GM19035 (cell line): ENCODE results near the gene SLC35B4.
A peak's percentile ranks its signal among the peaks of the same experiment; 100 is the strongest.

Experiments
- ATAC-seq: cut with Tn5 transposase; IDR thresholded peaks from one replicate; pipeline ENCODE4 v1.9.1; 2021; ENCODE audit not compliant: unreplicated experiment

The SLC35B4 gene

GRCh38 chr7:134316539-134317344 is at the start of gene SLC35B4:
Gene SLC35B4 (minus strand): TSS chr7:134316930. CDS start chr7:134316751, 179 bp downstream.
- peak; percentile 99 for ATAC-seq

GRCh38 chr7:134366481-134366880 is 49.8 kb upstream of the SLC35B4 start:
- no peak for ATAC-seq

- no peak for ATAC-seq
These were observed 48.8 kb upstream of the SLC35B4 start for GRCh38 chr7:134365341-134366054.

- no peak for ATAC-seq
These were observed 47.9 kb upstream of the SLC35B4 start for GRCh38 chr7:134364619-134365037.

GRCh38 chr7:134362587-134363483 is 46.1 kb upstream of the SLC35B4 start:
- ATAC-seq: no peak

- no peak for ATAC-seq
These were observed 43.2 kb upstream of the SLC35B4 start for GRCh38 chr7:134359787-134360432.

GRCh38 chr7:134357486-134357885 is 40.8 kb upstream of the SLC35B4 start:
- no peak for ATAC-seq

- ATAC-seq: no peak
These were observed 39.7 kb upstream of the SLC35B4 start for GRCh38 chr7:134356421-134356936.

- no peak for ATAC-seq
These were observed 39.2 kb upstream of the SLC35B4 start for GRCh38 chr7:134355927-134356326.

GRCh38 chr7:134355004-134355525 is 38.3 kb upstream of the SLC35B4 start:
- no peak for ATAC-seq

GRCh38 chr7:134353411-134353810 is 36.7 kb upstream of the SLC35B4 start:
- no peak for ATAC-seq

- no peak for ATAC-seq
These were observed 34.7 kb upstream of the SLC35B4 start for GRCh38 chr7:134351424-134351823.

GRCh38 chr7:134350709-134351108 is 34.0 kb upstream of the SLC35B4 start:
- ATAC-seq: no peak

GRCh38 chr7:134347567-134347966 is 30.8 kb upstream of the SLC35B4 start:
- no peak for ATAC-seq

- no peak for ATAC-seq
These were observed 27.1 kb upstream of the SLC35B4 start for GRCh38 chr7:134343796-134344195.

GRCh38 chr7:134343136-134343535 is 26.4 kb upstream of the SLC35B4 start:
- ATAC-seq: no peak

GRCh38 chr7:134339475-134339874 is 22.7 kb upstream of the SLC35B4 start:
- no peak for ATAC-seq

- ATAC-seq: no peak
These were observed 21.2 kb upstream of the SLC35B4 start for GRCh38 chr7:134337980-134338379.

- no peak for ATAC-seq
These were observed 17.7 kb upstream of the SLC35B4 start for GRCh38 chr7:134334408-134334807.

GRCh38 chr7:134333943-134334342 is 17.2 kb upstream of the SLC35B4 start:
- ATAC-seq: no peak
